GM19240 (cell line): ENCODE data around the gene CYB5R3.
"Not testable (repeated sequence)": the region's sequence is repeated elsewhere in the genome, so short reads cannot be mapped to it uniquely, and the experiment has no call there.

Experiments used
- DNase-seq: peaks from one replicate; pipeline ENCODE4 v3.0.0; 2011; ENCODE audit warnings: low spot score; ENCODE audit not compliant: insufficient read length

The CYB5R3 gene

GRCh38 chr22:42574046-42574445 is 75.1 kb downstream of the CYB5R3 start:
- not testable (repeated sequence) for DNase-seq

GRCh38 chr22:42571068-42571467 is 78.1 kb downstream of the CYB5R3 start:
- DNase-seq: not testable (repeated sequence)

GRCh38 chr22:42570580-42570979 is 78.6 kb downstream of the CYB5R3 start:
- DNase-seq: not testable (repeated sequence)

- DNase-seq: not testable (repeated sequence)
These were observed 81.2 kb downstream of the CYB5R3 start for GRCh38 chr22:42567950-42568349.
